Activated CD4-positive, alpha-beta T cell treated with anti-CD3 and anti-CD28 coated beads, Interleukin-2, amount 10 ng/mL, durations not matched to agents 24 days and 14 days (primary cell): ENCODE results near the gene WDR53. TPM values are rescaled to one million over a fixed set of nuclear protein-coding genes. Genes with fewer than 3 reads are reported as not detected.
"Not testable (repeated sequence)": the region's sequence is repeated elsewhere in the genome, so short reads cannot be mapped to it uniquely, and the experiment has no call there.

Experiments
- DNase-seq: peaks from one replicate; pipeline ENCODE4 v3.0.0; 2022
- H3K27ac Mint-ChIP-seq: one replicate; pipeline ENCODE4 v1.8.0; 2022; ENCODE audit warnings: mild to moderate bottlenecking, mixed read lengths
- H3K27me3 Mint-ChIP-seq: one replicate; pipeline ENCODE4 v1.8.0; 2022; ENCODE audit warnings: mixed read lengths
- H3K36me3 Mint-ChIP-seq: one replicate; pipeline ENCODE4 v1.8.0; 2022; ENCODE audit warnings: low read depth, mild to moderate bottlenecking, mixed read lengths
- H3K4me1 Mint-ChIP-seq: one replicate; pipeline ENCODE4 v1.8.0; 2021; ENCODE audit warnings: mixed read lengths
- H3K4me3 Mint-ChIP-seq: one replicate; pipeline ENCODE4 v1.8.0; 2022; ENCODE audit warnings: mild to moderate bottlenecking, moderate library complexity, mixed read lengths
- H3K9me3 Mint-ChIP-seq: one replicate; pipeline ENCODE4 v1.8.0; 2021; ENCODE audit warnings: mixed read lengths
- intact Hi-C: fragments of 100-400 bp; cut with micrococcal nuclease; formaldehyde crosslinking; loops from one replicate; pipeline ENCODE4 v1.15.1; 2023
- total RNA-seq: library from RNA; stranded (reverse); gene quantifications from 2 replicates; pipeline ENCODE4 v1.2.3, GENCODE V29; 2022

The WDR53 gene
- total RNA-seq, 1 donor from 2014 or later = 24.5 TPM

- intact Hi-C loops = loop anchor here (1.0 to 5.0 kb wide), 3 partner anchors 33 to 266 kb away; partner anchors contain the start of gene DYNLT2B
- Mint-ChIP-seq H3K9me3 (peaks cover 21% of the 10 kb centered on the region), H3K4me1 (peaks cover 2% of the 10 kb centered on the region), H3K4me3 (no peak overlapping the region), H3K36me3 (peaks cover 7% of the 10 kb centered on the region), H3K27ac (no peak overlapping the region), H3K27me3 (peaks cover 1% of the 10 kb centered on the region)
- peak; percentile 68 for DNase-seq
Observed at GRCh38 chr3:196519718-196520082, 48.7 kb downstream of the WDR53 start.

GRCh38 chr3:196518966-196519717 is 49.2 kb downstream of the WDR53 start:
- peaks cover 9% of the 10 kb centered on the region for H3K36me3 Mint-ChIP-seq
- no peak overlapping the region for H3K4me3 Mint-ChIP-seq
- H3K4me1 Mint-ChIP-seq = peaks cover 2% of the 10 kb centered on the region
- DNase-seq = peak; percentile 89
- H3K27me3 Mint-ChIP-seq = peaks cover 1% of the 10 kb centered on the region
- intact Hi-C loops = loop anchor here (1.0 to 5.0 kb wide), 3 partner anchors 33 to 266 kb away; partner anchors contain the start of gene DYNLT2B
- no peak overlapping the region for H3K27ac Mint-ChIP-seq
- H3K9me3 Mint-ChIP-seq = peaks cover 24% of the 10 kb centered on the region

- Mint-ChIP-seq H3K9me3 (peaks cover 30% of the 10 kb centered on the region), H3K36me3 (peaks cover 12% of the 10 kb centered on the region)
- intact Hi-C loops = loop anchor here (5.0 kb wide), 1 partner anchor 201 kb away; the partner anchor contains the start of gene DYNLT2B
Observed at GRCh38 chr3:196517919-196518318, 50.4 kb downstream of the WDR53 start.

GRCh38 chr3:196517162-196517800 is 51.1 kb downstream of the WDR53 start:
- peaks cover 5% of the 10 kb centered on the region for H3K4me1 Mint-ChIP-seq
- peaks cover 5% of the 10 kb centered on the region for H3K27me3 Mint-ChIP-seq
- no peak overlapping the region for H3K4me3 Mint-ChIP-seq
- H3K9me3 Mint-ChIP-seq = peaks cover 30% of the 10 kb centered on the region
- H3K27ac Mint-ChIP-seq = no peak overlapping the region
- peaks cover 12% of the 10 kb centered on the region for H3K36me3 Mint-ChIP-seq
- intact Hi-C loops = loop anchor here (5.0 kb wide), 1 partner anchor 200 kb away; the partner anchor contains the start of gene DYNLT2B
- DNase-seq = no peak

More at GRCh38 chr3:196517919-196518318, 50.4 kb downstream of the WDR53 start:
- peaks cover 5% of the 10 kb centered on the region for H3K27me3 Mint-ChIP-seq
- no peak overlapping the region for H3K27ac Mint-ChIP-seq
- H3K4me1 Mint-ChIP-seq = peaks cover 5% of the 10 kb centered on the region
- no peak for DNase-seq
- no peak overlapping the region for H3K4me3 Mint-ChIP-seq

GRCh38 chr3:196514913-196515621 is 53.3 kb downstream of the WDR53 start, which contains the start of gene SMCO1:
TSS of gene SMCO1 (minus strand) at chr3:196515346. CDS start at chr3:196515209, 137 bp downstream.
- Mint-ChIP-seq H3K27me3 (peaks cover 14% of the 10 kb centered on the region), H3K36me3 (peaks cover 9% of the 10 kb centered on the region), H3K4me1 (peaks cover 11% of the 10 kb centered on the region), H3K9me3 (peaks cover 26% of the 10 kb centered on the region), H3K4me3 (no peak within 1 kb of the TSS), H3K27ac (no peak within 1 kb of the TSS)
- DNase-seq = no peak
- intact Hi-C loops = loop anchor here (5.0 kb wide), 1 partner anchor 198 kb away; the partner anchor contains the start of gene DYNLT2B

GRCh38 chr3:196514350-196514716 is 54.0 kb downstream of the WDR53 start:
- peaks cover 24% of the 10 kb centered on the region for H3K9me3 Mint-ChIP-seq

GRCh38 chr3:196513697-196514349 is 54.5 kb downstream of the WDR53 start:
- no peak overlapping the region for H3K4me3 Mint-ChIP-seq
- H3K27ac Mint-ChIP-seq = no peak overlapping the region

More at GRCh38 chr3:196514350-196514716, 54.0 kb downstream of the WDR53 start:
- Mint-ChIP-seq H3K27ac (no peak overlapping the region), H3K4me1 (peaks cover 11% of the 10 kb centered on the region), H3K27me3 (peaks cover 14% of the 10 kb centered on the region), H3K36me3 (peaks cover 9% of the 10 kb centered on the region), H3K4me3 (no peak overlapping the region)
- intact Hi-C loops = no loop called here
- no peak for DNase-seq

GRCh38 chr3:196511646-196512425 is 56.5 kb downstream of the WDR53 start:
- H3K4me3 Mint-ChIP-seq, DNase-seq, intact Hi-C loops, H3K36me3 Mint-ChIP-seq, H3K4me1 Mint-ChIP-seq: not testable (repeated sequence)
- H3K9me3 Mint-ChIP-seq = peaks cover 24% of the 10 kb centered on the region
- H3K27me3 Mint-ChIP-seq = peaks cover 13% of the 10 kb centered on the region
- peak overlapping the region; percentile 62 for H3K27ac Mint-ChIP-seq

More at GRCh38 chr3:196513697-196514349, 54.5 kb downstream of the WDR53 start:
- Mint-ChIP-seq H3K4me1 (peaks cover 9% of the 10 kb centered on the region), H3K36me3 (peaks cover 7% of the 10 kb centered on the region), H3K27me3 (peaks cover 13% of the 10 kb centered on the region), H3K9me3 (peaks cover 19% of the 10 kb centered on the region)
- intact Hi-C loops = no loop called here
- no peak for DNase-seq

GRCh38 chr3:196511108-196511507 is 57.2 kb downstream of the WDR53 start:
- DNase-seq, H3K27ac Mint-ChIP-seq, H3K4me1 Mint-ChIP-seq, H3K4me3 Mint-ChIP-seq, intact Hi-C loops: not testable (repeated sequence)
- H3K27me3 Mint-ChIP-seq = peaks cover 14% of the 10 kb centered on the region
- H3K36me3 Mint-ChIP-seq = peaks cover 13% of the 10 kb centered on the region
- peaks cover 28% of the 10 kb centered on the region for H3K9me3 Mint-ChIP-seq

- H3K27ac Mint-ChIP-seq = no peak overlapping the region
- peaks cover 7% of the 10 kb centered on the region for H3K27me3 Mint-ChIP-seq
- peaks cover 12% of the 10 kb centered on the region for H3K36me3 Mint-ChIP-seq
- intact Hi-C loops = no loop called here
- H3K9me3 Mint-ChIP-seq = peaks cover 16% of the 10 kb centered on the region
- no peak for DNase-seq
- H3K4me3 Mint-ChIP-seq = no peak overlapping the region
- H3K4me1 Mint-ChIP-seq = peaks cover 13% of the 10 kb centered on the region
Observed at GRCh38 chr3:196506687-196507086, 61.7 kb downstream of the WDR53 start.

- Mint-ChIP-seq H3K9me3 (peaks cover 12% of the 10 kb centered on the region), H3K27me3 (peaks cover 2% of the 10 kb centered on the region), H3K4me1 (peaks cover 24% of the 10 kb centered on the region), H3K27ac (no peak overlapping the region), H3K4me3 (no peak overlapping the region), H3K36me3 (peaks cover 29% of the 10 kb centered on the region)
- DNase-seq = no peak
- intact Hi-C loops = loop anchor here (5.0 kb wide), 4 partner anchors 92 to 597 kb away; partner anchors contain the start of genes TFRC and TNK2
Observed at GRCh38 chr3:196504556-196504955, 63.8 kb downstream of the WDR53 start.
